Gastrocnemius medialis (tissue), 4 donors: ENCODE measurements around the gene POM121C. TPM values are rescaled to one million over a fixed set of nuclear protein-coding genes. Genes with fewer than 3 reads are reported as not detected.
"Not testable (repeated sequence)": the region's sequence is repeated elsewhere in the genome, so short reads cannot be mapped to it uniquely, and the experiment has no call there.

ENCODE experiments used
- ATAC-seq, 2 donors: fragments of 150-250 bp; one replicate each; pipeline ENCODE4 v1.9.1; 2016
- DNase-seq, 2 donors: peaks; one replicate each; pipeline ENCODE4 v3.0.0-alpha.2; 2019
- H3K27ac ChIP-seq, 4 donors: fragments of 200-600 bp; sonication (generic); 1 replicate in 1 of 4; 2 replicates in 3 of 4; pipeline ENCODE4 v1.5.1; 2016 to 2018; ENCODE audit warnings: mild to moderate bottlenecking in 2 of 4, moderate library complexity in 1 of 4
- H3K27me3 ChIP-seq, 3 donors: fragments of 200-600 bp; sonication (generic) in 2 of 3; 1 replicate in 1 of 3; 2 replicates in 2 of 3; pipeline versions ENCODE4 v1.5.1 to v1.6.0; 2016 to 2019; ENCODE audit warnings: mild to moderate bottlenecking in 1 of 3, moderate library complexity in 1 of 3
- H3K36me3 ChIP-seq, 2 donors: fragments of 200-600 bp; sonication (generic) in 1 of 2; one replicate each; pipeline ENCODE4 v1.5.1; 2017 to 2018
- H3K4me1 ChIP-seq, 2 donors: fragments of 200-600 bp; sonication (generic) in 1 of 2; one replicate each; pipeline ENCODE4 v1.5.1; 2016 to 2017; ENCODE audit warnings: mild to moderate bottlenecking in 2 of 2
- H3K4me3 ChIP-seq, 4 donors: fragments of 200-600 bp; sonication (generic) in 3 of 4; 1 replicate in 1 of 4; 2 replicates in 3 of 4; pipeline ENCODE4 v1.5.1; 2016 to 2019; ENCODE audit warnings: mild to moderate bottlenecking in 2 of 4
- H3K9me3 ChIP-seq, 3 donors: fragments of 200-600 bp; sonication (generic) in 2 of 3; 1 replicate in 1 of 3; 2 replicates in 2 of 3; pipeline ENCODE4 v1.5.1; 2016 to 2019
- POLR2A ChIP-seq, 2 donors: fragments of 450-650 bp; IDR thresholded peaks; one replicate each; pipeline ENCODE4 v1.6.1; 2017; ENCODE audit warnings: antibody characterized with exemption in 2 of 2, mild to moderate bottlenecking in 2 of 2, moderate library complexity in 2 of 2
- in situ Hi-C, 4 donors: fragments of 200-750 bp; cut with MboI; loops; one replicate each; pipeline versions ENCODE4 v1.15.0 to v1.8.0; 2017; ENCODE audit warnings: low sequenced_read_pairs in 4 of 4
- intact Hi-C: fragments of 100-400 bp; cut with DNase I; formaldehyde crosslinking; loops from one replicate; pipeline ENCODE4 v1.15.1; 2023; ENCODE audit warnings: low total_unique reads
- total RNA-seq, 4 donors: library from RNA; depleted of rRNA; stranded (reverse); fragments of >200 nt; gene quantifications; one replicate each; pipeline versions ENCODE4 v1.1.0 to v1.2.3, GENCODE V29; 2016
- TF ChIP-seq, protein P1 (sequence below), 5 experiments: fragments of 450-650 bp in 3 of 5; fragments of 200-600 bp in 2 of 5; sonication (generic) in 2 of 5; IDR thresholded peaks in 4 of 5; conservative IDR thresholded peaks in 1 of 5; 1 replicate in 4 of 5; 2 replicates in 1 of 5; pipeline ENCODE4 v1.5.1; 2016 to 2019; ENCODE audit warnings: antibody characterized with exemption in 5 of 5, mild to moderate bottlenecking in 3 of 5, moderate library complexity in 3 of 5

The POM121C gene
- total RNA-seq, 4 donors from 2014 or later = 6.6 to 7.9 (median 7.4) TPM

DNA sequence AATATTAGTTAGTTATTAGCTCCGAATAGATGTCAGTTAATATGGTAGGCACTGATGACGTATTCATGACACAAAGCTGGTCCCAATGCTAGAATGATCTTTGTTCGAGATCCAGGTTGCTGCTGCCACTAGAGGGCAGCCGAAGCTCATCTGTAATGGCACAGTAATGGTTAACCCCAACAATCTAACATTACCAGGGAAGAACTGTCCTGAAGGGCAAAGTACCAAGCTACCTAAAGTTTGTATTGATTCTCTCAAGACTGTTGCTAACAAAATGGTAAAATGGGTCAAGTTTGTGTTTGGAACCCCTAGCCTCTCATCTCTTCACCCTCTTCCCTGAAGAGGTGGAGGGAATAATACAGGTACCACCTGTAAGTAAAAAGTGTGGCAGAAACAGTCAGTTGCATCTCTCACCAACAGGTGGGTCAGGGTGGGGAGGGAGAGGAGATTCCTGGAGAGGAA, 33.6 kb downstream of the POM121C start:
- in situ Hi-C loops, H3K4me3 ChIP-seq, H3K27ac ChIP-seq, H3K4me1 ChIP-seq, H3K27me3 ChIP-seq, DNase-seq, intact Hi-C loops, H3K9me3 ChIP-seq, H3K36me3 ChIP-seq: not testable (repeated sequence)
- peak; percentile 68 to 76 for ATAC-seq
- TF ChIP-seq, protein P1, sequence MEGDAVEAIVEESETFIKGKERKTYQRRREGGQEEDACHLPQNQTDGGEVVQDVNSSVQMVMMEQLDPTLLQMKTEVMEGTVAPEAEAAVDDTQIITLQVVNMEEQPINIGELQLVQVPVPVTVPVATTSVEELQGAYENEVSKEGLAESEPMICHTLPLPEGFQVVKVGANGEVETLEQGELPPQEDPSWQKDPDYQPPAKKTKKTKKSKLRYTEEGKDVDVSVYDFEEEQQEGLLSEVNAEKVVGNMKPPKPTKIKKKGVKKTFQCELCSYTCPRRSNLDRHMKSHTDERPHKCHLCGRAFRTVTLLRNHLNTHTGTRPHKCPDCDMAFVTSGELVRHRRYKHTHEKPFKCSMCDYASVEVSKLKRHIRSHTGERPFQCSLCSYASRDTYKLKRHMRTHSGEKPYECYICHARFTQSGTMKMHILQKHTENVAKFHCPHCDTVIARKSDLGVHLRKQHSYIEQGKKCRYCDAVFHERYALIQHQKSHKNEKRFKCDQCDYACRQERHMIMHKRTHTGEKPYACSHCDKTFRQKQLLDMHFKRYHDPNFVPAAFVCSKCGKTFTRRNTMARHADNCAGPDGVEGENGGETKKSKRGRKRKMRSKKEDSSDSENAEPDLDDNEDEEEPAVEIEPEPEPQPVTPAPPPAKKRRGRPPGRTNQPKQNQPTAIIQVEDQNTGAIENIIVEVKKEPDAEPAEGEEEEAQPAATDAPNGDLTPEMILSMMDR (IDR thresholded peaks at IDR 0.05 in 4 of 5, conservative IDR thresholded peaks at IDR 0.05 in 1 of 5) = peak in 2 of 5 experiments; percentile 34 to 46

DNA sequence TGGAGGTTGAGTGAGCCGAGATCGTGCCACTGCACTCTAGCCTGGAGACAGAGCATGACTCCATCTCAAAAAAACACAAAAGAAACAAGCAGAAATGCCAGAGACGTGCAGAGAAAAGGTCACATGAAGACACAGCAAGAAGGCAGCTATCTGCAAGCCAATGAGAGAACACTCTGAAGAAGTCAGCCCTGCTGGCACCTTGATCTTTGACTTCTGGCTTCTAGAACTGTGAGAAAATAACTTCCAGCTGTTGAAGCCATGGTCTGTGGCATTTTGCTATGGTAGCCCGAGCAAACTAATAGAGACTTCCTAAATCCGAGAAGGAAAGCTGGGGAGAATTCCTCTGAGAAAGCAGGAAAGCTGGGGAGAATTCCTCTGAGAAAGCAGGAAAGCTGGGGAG, 36.2 kb downstream of the POM121C start:
- H3K27me3 ChIP-seq, H3K27ac ChIP-seq, DNase-seq, H3K4me3 ChIP-seq, H3K36me3 ChIP-seq, ATAC-seq, intact Hi-C loops, in situ Hi-C loops, H3K4me1 ChIP-seq, H3K9me3 ChIP-seq: not testable (repeated sequence)

DNA sequence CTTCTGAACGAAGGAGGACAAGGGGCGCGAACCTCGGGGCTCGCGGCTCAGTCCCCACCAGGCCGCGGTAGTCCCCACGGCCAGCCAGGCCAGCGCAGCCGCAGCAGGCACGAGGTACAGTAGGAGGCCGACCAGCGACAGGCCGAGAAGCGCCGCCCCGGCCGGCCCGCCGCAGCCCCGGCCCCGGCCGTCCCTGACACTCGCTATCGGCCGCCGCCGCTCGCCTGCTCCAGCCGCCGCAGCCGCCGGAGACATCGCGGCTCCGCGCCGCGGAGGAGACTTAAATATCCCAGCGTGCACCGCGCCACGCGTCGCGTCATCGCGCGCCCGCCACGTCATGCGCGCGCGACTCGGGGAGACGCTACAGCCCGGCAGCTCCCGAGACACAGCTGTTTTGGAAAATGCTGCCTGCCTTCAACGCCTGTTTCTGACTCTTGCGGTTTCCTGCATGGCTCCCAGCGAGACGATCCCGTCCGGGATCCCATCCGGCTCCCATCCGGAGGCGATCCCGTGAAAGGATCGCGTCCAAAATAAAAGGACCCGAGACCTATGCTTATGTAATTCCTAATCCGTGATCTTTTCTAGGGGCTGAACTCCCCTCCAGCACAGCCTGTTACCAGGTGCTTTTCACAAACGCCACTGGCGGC, 43.5 kb downstream of the POM121C start:
- in situ Hi-C loops = not testable (repeated sequence)
- peak; percentile 67 to 75 for TF ChIP-seq POLR2A (IDR thresholded peaks at IDR 0.05)
- TF ChIP-seq, protein P1 (IDR thresholded peaks at IDR 0.05 in 4 of 5, conservative IDR thresholded peaks at IDR 0.05 in 1 of 5) = peak in 1 of 5 experiments; percentile 28

DNA sequence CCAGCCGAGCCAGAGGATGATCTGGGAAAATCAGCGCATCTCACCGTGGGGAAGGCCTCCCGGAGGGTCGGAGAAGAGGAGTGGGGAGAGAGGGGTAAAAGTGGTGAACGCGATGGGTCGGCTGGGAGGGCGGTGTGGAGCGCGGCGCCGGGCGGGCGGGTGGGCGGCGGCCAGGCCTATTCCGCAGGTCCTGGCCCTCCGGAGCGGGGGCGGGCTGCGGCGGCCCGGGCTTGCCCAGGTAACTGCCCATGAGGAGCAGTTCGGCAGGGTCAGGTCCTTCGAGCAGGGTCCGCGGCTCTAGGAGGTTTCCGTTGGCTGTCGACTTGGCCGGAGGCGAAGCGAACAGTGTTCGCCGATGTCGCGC, 44.0 kb downstream of the POM121C start:
- DNase-seq = not testable (repeated sequence)
- H3K4me3 ChIP-seq = peak overlapping the region; percentile 49 to 82 (median 76)
- peak overlapping the region; percentile 86 to 88 (median 87) for H3K27ac ChIP-seq

More for the DNA sequence above, 43.5 kb downstream of the POM121C start:
- DNase-seq, intact Hi-C loops, H3K4me1 ChIP-seq, H3K9me3 ChIP-seq, H3K27me3 ChIP-seq: not testable (repeated sequence)
- H3K27ac ChIP-seq = peak overlapping the region; percentile 86 to 88 (median 87)
- ATAC-seq = peak; percentile 96 to 97
- H3K4me3 ChIP-seq = peak overlapping the region; percentile 73 to 82 (median 76)
- H3K36me3 ChIP-seq = peaks cover 0 to 26% of the 10 kb centered on the region in 2 donors

DNA sequence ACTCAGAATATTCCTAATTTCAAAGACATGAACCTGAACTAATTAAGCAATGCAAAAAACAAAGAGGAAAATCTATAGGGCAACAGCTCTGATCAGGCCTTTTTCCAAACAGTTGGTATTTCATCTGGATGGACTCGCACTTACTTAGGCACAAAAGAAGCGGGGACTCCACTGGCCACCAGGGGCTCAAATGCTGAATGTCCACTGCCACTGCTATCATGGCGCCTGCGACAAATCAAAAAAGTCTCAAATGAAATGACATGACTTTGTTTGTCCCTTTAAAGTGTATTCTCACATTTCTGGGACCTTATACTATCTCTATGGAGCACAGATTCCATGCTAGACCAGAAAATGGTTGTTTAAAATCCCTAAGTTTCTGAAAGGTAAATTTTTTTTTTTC, 47.1 kb downstream of the POM121C start:
- in situ Hi-C loops, H3K4me1 ChIP-seq: not testable (repeated sequence)

More for the DNA sequence above, 44.0 kb downstream of the POM121C start:
- peak; percentile 48 to 52 for ATAC-seq
- H3K4me1 ChIP-seq, H3K9me3 ChIP-seq, in situ Hi-C loops, intact Hi-C loops, H3K27me3 ChIP-seq: not testable (repeated sequence)
- peaks cover 0 to 31% of the 10 kb centered on the region in 2 donors for H3K36me3 ChIP-seq

DNA sequence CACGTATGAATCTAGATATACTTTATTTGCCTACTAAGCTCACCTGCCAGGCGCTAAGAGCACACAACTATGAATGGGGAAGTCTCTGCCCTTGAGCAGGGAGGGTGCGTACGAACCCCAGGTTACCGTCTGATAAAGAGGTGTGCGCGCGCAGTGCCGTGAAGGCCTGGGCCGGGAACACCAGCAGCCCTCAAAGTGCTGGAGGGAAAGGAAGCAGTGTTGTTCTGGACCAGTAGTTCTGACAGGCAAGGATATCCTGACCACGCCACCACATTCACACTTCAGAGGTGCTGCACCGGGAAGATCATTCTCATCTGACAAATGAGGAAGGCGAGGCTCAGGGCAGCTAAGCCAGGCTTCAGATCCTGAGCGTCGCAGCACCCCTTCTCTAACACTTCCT, 62.6 kb downstream of the POM121C start:
- H3K9me3 ChIP-seq, in situ Hi-C loops, ATAC-seq, DNase-seq, H3K27me3 ChIP-seq, H3K4me1 ChIP-seq, H3K4me3 ChIP-seq, H3K27ac ChIP-seq, intact Hi-C loops: not testable (repeated sequence)
- peaks cover 0 to 21% of the 10 kb centered on the region in 2 donors for H3K36me3 ChIP-seq

More for the DNA sequence above, 47.1 kb downstream of the POM121C start:
- H3K27me3 ChIP-seq, H3K4me3 ChIP-seq, intact Hi-C loops, DNase-seq, H3K27ac ChIP-seq, H3K9me3 ChIP-seq, ATAC-seq: not testable (repeated sequence)
- H3K36me3 ChIP-seq = peaks cover 0 to 61% of the 10 kb centered on the region in 2 donors

DNA sequence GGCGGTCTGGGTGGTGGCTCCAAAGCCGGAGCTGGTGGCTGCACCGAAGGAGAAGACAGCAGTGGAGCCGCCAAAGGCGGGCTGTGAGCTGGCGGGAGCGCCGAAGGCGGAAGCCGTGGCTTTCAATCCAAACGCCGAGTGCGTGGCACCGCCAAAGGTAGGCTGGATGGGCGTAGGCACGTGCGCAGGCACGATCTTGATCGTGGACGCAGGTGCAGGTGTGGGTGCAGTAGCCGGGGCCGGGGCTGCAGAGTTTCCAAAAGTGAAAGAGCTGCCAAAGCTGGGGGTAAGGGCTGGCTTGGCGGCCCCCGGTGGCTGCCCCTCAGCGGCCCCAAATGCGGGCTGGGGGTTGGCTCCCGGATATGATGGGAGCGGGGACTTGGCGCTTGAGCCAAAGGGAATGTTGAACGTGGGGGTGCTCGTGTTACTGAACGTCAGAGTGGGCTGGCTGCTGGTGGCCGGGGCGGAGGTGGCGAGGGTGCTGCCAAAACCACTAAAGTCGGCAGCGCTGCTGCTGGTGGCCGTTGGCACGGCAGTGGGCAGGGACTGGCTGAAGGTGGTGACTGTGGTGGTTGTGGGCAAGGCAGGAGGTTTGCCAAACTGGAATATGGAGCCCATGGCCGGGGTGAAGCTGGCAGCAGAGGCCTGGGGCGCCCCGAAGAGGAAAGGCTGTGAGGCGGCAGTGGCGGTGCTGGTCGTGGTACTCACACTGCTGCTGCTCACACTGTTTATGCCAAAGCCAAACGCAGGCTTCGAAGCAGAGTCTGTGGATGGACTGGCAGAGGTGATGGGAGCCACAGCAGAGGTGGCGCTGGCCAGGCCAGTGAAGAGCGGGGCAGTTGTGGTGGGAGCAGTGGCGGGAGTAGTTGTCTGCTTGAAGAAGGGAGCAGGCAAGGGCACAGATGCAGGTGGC, 64.0 kb downstream of the POM121C start:
- intact Hi-C loops = not testable (repeated sequence)

DNA sequence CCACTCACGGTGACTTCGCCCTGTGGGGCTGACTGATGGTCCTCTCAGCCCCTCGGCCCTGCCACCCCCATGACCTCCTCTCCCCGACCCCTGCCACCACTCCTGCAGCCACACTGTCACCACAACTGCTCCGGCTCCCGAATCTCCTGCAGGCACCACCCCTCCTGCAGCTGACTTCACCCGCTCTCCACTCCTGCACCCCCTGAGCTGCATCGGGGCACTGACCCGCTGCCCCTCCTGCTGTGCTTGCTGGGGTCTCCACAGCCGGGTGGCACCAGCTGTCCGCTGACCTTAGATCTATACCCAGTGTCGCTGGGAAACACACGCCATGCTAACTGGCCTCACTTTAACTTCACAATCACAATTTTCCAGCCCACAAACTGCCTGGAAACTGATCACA, 65.9 kb downstream of the POM121C start:
- DNase-seq, intact Hi-C loops, ATAC-seq, H3K4me3 ChIP-seq, in situ Hi-C loops, H3K27me3 ChIP-seq, H3K9me3 ChIP-seq, H3K27ac ChIP-seq, H3K4me1 ChIP-seq: not testable (repeated sequence)
- H3K36me3 ChIP-seq = peaks cover 0 to 27% of the 10 kb centered on the region in 2 donors

More for the DNA sequence above, 64.0 kb downstream of the POM121C start:
- H3K27ac ChIP-seq, ATAC-seq, H3K27me3 ChIP-seq, in situ Hi-C loops, H3K4me1 ChIP-seq, H3K9me3 ChIP-seq, H3K4me3 ChIP-seq, DNase-seq: not testable (repeated sequence)
- H3K36me3 ChIP-seq = peaks cover 0 to 21% of the 10 kb centered on the region in 2 donors

DNA sequence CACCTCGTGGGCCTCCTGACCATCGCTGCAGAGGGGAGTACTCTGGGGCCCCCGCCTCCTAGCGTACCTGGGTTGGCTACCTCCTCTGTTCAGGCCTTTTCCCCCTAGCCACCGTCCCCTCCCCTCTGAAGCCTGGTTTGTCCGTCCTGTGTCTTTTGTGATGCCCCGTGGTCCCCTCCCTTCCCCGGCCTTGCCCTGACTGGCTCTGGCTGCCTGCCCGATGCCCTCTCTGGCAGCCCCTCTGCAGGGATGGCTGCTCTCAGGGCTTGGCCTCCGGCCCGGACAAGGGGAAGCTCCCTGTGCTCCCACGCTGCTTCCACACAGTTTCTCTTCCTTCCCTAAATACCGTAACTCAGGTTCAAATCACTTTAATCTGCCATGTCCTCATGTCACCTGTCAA, 66.4 kb downstream of the POM121C start:
- H3K4me1 ChIP-seq, H3K27ac ChIP-seq, DNase-seq, H3K27me3 ChIP-seq, H3K4me3 ChIP-seq, ATAC-seq, in situ Hi-C loops, intact Hi-C loops, H3K9me3 ChIP-seq: not testable (repeated sequence)
- H3K36me3 ChIP-seq = peaks cover 0 to 25% of the 10 kb centered on the region in 2 donors
